ENCODE data around the gene CCDC154.

GRCh38 chr16:1429012-1429411, 15.3 kb downstream of the CCDC154 start:
- TF ChIP-seq CTCF (IDR thresholded peaks at IDR 0.05), result no peak
- no peak for TF ChIP-seq POLR2A (IDR thresholded peaks at IDR 0.05)
